WTC11 (cell line): Measurements from ENCODE around the gene GCK.

Experiments
- CREB1 ChIP-seq: sonication (generic); formaldehyde crosslinking; IDR thresholded peaks from 2 replicates; pipeline ENCODE4 v1.8.0; 2023; ENCODE audit warnings: mild to moderate bottlenecking, missing genetic modification reagents
- E2F1 ChIP-seq: sonication (generic); formaldehyde crosslinking; IDR thresholded peaks from 2 replicates; pipeline ENCODE4 v1.8.0; 2022; ENCODE audit warnings: mild to moderate bottlenecking, missing genetic modification reagents
- NR1H2 ChIP-seq: sonication (generic); formaldehyde crosslinking; IDR thresholded peaks from 2 replicates; pipeline ENCODE4 v1.9.0; 2021; ENCODE audit warnings: mild to moderate bottlenecking, moderate library complexity, missing genetic modification reagents
- NR2C2 ChIP-seq: sonication (generic); formaldehyde crosslinking; IDR thresholded peaks from 2 replicates; pipeline ENCODE4 v1.8.0; 2022; ENCODE audit warnings: mild to moderate bottlenecking, missing genetic modification reagents
- STAT6 ChIP-seq: sonication (generic); formaldehyde crosslinking; conservative IDR thresholded peaks from 2 replicates; pipeline ENCODE4 v1.8.1; 2023; ENCODE audit warnings: mild to moderate bottlenecking, low read depth, missing genetic modification reagents, moderate library complexity
- USF1 ChIP-seq: sonication (generic); formaldehyde crosslinking; IDR thresholded peaks from 2 replicates; pipeline ENCODE4 v1.8.0; 2022; ENCODE audit warnings: mild to moderate bottlenecking, missing genetic modification reagents
- TF ChIP-seq, protein P1 (sequence below): fragments of 200-600 bp; IDR thresholded peaks from 2 replicates; pipeline ENCODE4 v1.8.0; 2022; ENCODE audit warnings: antibody characterized with exemption

GRCh38 chr7:44111761-44112160, 77.5 kb downstream of the GCK start:
- TF ChIP-seq, protein P1, sequence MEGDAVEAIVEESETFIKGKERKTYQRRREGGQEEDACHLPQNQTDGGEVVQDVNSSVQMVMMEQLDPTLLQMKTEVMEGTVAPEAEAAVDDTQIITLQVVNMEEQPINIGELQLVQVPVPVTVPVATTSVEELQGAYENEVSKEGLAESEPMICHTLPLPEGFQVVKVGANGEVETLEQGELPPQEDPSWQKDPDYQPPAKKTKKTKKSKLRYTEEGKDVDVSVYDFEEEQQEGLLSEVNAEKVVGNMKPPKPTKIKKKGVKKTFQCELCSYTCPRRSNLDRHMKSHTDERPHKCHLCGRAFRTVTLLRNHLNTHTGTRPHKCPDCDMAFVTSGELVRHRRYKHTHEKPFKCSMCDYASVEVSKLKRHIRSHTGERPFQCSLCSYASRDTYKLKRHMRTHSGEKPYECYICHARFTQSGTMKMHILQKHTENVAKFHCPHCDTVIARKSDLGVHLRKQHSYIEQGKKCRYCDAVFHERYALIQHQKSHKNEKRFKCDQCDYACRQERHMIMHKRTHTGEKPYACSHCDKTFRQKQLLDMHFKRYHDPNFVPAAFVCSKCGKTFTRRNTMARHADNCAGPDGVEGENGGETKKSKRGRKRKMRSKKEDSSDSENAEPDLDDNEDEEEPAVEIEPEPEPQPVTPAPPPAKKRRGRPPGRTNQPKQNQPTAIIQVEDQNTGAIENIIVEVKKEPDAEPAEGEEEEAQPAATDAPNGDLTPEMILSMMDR, result no peak
- TF ChIP-seq STAT6 (CRISPR knock-in tag) (no peak), USF1 (CRISPR knock-in tag) (no peak), CREB1 (CRISPR knock-in tag) (no peak), NR2C2 (CRISPR knock-in tag) (no peak), NR1H2 (CRISPR knock-in tag) (no peak), E2F1 (CRISPR knock-in tag) (no peak)
